Measurements from ENCODE around the gene ALG10.
"Not testable (repeated sequence)": the region's sequence is repeated elsewhere in the genome, so short reads cannot be mapped to it uniquely, and the experiment has no call there.

DNA sequence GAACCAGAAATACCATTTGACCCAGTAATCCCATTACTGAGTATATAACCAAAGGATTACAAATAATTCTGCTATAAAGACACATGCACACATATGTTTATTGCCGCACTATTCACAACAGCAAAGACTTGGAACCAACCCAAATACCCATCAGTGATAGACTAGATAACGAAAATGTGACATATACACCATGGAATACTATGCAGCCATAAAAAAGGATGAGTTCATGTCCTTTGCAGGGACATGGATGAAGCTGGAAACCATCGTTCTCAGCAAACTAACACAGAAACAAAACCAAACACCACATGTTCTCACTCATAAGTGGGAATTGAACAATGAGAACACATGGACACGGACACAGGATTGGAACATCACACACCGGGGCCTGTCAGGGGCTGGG is 49.4 kb upstream of the ALG10 start:
- TF ChIP-seq, protein P1, sequence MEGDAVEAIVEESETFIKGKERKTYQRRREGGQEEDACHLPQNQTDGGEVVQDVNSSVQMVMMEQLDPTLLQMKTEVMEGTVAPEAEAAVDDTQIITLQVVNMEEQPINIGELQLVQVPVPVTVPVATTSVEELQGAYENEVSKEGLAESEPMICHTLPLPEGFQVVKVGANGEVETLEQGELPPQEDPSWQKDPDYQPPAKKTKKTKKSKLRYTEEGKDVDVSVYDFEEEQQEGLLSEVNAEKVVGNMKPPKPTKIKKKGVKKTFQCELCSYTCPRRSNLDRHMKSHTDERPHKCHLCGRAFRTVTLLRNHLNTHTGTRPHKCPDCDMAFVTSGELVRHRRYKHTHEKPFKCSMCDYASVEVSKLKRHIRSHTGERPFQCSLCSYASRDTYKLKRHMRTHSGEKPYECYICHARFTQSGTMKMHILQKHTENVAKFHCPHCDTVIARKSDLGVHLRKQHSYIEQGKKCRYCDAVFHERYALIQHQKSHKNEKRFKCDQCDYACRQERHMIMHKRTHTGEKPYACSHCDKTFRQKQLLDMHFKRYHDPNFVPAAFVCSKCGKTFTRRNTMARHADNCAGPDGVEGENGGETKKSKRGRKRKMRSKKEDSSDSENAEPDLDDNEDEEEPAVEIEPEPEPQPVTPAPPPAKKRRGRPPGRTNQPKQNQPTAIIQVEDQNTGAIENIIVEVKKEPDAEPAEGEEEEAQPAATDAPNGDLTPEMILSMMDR (IDR thresholded peaks at IDR 0.05) = not testable (repeated sequence)
- not testable (repeated sequence) for TF ChIP-seq POLR2A (IDR thresholded peaks at IDR 0.05)

Measured in tibial nerve (tissue), 3 donors.